Loucy (cell line): ENCODE measurements around the gene SLC25A26.

ENCODE experiments used
- CTCF ChIP-seq: fragments of 200-600 bp; sonication (generic); conservative IDR thresholded peaks from 2 replicates; pipeline ENCODE4 v1.5.1; 2014; ENCODE audit warnings: mild to moderate bottlenecking, antibody characterized with exemption, low read length
- EZH2phosphoT487 ChIP-seq: fragments of 200-600 bp; IDR thresholded peaks from 2 replicates; pipeline ENCODE4 v1.6.1; 2018; ENCODE audit warnings: antibody characterized with exemption, mild to moderate bottlenecking, moderate library complexity, borderline replicate concordance

- TF ChIP-seq CTCF (no peak), EZH2phosphoT487 (no peak)
Observed at GRCh38 chr3:66255865-66256264, 35.1 kb downstream of the SLC25A26 start.
